ENCODE data around the gene COX8A.

Gene COX8A, protein sequence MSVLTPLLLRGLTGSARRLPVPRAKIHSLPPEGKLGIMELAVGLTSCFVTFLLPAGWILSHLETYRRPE

DNA sequence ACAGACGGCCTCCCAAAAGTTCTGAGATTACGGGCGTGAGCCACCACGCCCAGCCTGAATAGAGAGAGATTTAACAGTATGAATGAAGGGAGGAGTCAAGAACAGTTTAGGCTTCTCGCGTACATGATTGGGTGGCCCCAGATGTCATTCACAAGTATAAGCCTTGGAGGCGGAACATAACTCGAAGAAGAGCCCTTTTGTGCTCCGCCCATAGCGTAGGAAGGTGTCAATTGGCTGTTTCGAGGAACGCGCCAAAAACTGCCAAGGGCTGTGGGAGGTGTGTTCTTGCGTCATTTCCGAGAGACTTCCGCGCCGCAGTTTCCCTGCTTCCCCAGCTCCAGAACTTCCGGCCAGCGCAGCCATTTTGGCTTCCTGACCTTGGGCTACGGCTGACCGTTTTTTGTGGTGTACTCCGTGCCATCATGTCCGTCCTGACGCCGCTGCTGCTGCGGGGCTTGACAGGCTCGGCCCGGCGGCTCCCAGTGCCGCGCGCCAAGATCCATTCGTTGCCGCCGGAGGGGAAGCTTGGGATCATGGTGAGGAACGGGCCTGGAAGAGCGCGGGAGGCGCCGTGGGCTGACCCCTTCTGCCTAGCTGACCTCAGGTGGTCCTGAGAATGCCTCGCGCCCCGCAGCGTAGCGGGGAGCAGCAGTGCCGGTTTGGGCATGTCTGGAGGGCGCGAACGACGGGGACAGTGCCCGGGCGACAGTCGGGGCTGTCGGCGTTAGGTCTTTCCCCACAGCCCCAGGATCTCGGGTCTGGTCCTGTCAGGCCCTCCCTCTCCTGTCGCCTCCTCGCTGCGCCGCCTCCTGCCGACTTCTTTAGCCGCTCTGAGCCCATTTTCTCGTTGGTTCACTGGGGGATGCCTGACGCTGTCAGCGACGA, at the start of gene COX8A:
TSS of gene COX8A (plus strand) at position 362 of the 885 bp plus-strand sequence. CDS start at position 423, 61 bp downstream.
- peak; percentile 99 for ATAC-seq
- H3K27me3 Mint-ChIP-seq = peaks cover 12% of the 10 kb centered on the region
- H3K9me3 Mint-ChIP-seq = no peaks in the 10 kb centered on the region
- peak within 1 kb of the TSS; percentile 99 for H3K27ac Mint-ChIP-seq
- H3K4me1 Mint-ChIP-seq = peaks cover 33% of the 10 kb centered on the region
- peak within 1 kb of the TSS; percentile 100 for H3K4me3 Mint-ChIP-seq
- H3K36me3 Mint-ChIP-seq = peaks cover 16% of the 10 kb centered on the region

DNA sequence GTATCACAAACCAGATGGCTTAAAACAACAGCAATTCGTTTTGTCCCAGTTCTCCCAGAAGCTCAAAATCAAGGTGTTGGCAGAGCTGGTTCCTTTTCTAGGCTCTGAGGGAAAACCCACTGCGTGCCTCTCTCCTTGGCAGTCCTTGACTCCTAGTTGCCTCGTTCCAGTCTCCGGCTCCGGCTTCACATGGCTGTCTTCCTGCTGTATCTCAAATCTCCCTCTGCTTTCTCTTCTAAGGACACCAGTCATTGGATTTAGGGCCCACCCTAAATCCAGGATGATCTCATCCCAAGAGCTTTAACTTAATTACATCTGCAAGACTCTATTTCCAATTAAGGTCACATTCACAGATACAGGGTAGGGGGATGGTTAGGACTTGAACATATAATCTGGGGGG, 44.8 kb upstream of the COX8A start:
- H3K4me3 Mint-ChIP-seq = no peak overlapping the region
- no peaks in the 10 kb centered on the region for H3K36me3 Mint-ChIP-seq
- H3K9me3 Mint-ChIP-seq = no peaks in the 10 kb centered on the region
- H3K27ac Mint-ChIP-seq = no peak overlapping the region
- H3K27me3 Mint-ChIP-seq = peaks cover 15% of the 10 kb centered on the region
- ATAC-seq = no peak
- no peaks in the 10 kb centered on the region for H3K4me1 Mint-ChIP-seq

DNA sequence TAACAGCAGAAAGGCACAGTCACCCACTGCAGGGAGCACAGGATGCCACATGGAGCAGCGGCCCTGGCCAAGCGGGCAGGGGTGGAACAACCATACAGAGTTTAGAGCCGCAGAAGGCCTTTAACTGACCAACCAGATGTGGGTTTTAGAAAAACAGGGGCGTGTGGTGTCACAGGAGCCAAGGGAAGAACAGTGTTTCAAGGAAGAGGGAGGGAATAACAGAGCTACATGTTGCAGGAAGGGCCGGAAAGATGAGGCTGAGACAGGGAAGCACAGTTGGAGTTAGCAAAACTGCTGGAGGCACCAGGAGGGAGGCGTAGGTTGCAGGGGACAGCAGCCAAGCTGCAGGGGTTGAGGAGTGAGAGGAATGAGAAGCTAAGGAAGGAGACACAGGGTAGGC, 43.4 kb upstream of the COX8A start:
- Mint-ChIP-seq H3K27me3 (peaks cover 15% of the 10 kb centered on the region), H3K4me1 (no peaks in the 10 kb centered on the region), H3K36me3 (no peaks in the 10 kb centered on the region), H3K9me3 (no peaks in the 10 kb centered on the region), H3K4me3 (no peak overlapping the region), H3K27ac (no peak overlapping the region)
- no peak for ATAC-seq

DNA sequence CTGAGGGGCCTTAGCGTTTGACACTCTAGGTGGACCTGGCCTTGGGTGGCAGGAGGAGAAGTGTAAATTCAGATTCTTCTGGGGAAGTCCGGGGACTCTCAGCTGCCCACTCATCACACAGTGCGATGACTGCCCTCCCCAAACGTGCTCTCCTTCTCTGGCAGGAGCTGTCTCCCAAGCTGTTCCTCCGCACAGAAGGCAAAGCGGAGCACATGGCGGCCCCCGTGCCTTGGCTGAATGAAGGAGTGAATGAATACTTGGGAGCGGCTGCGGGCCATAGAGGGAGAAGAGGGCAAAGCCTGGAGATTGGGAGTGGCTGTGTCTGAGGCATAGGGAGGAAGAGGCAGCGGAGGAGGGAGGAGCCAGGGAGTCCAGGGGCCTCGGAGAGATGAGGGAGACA, 42.5 kb upstream of the COX8A start:
- Mint-ChIP-seq H3K9me3 (no peaks in the 10 kb centered on the region), H3K27me3 (peaks cover 6% of the 10 kb centered on the region), H3K27ac (no peak overlapping the region), H3K4me3 (no peak overlapping the region), H3K36me3 (no peaks in the 10 kb centered on the region), H3K4me1 (no peaks in the 10 kb centered on the region)
- no peak for ATAC-seq

DNA sequence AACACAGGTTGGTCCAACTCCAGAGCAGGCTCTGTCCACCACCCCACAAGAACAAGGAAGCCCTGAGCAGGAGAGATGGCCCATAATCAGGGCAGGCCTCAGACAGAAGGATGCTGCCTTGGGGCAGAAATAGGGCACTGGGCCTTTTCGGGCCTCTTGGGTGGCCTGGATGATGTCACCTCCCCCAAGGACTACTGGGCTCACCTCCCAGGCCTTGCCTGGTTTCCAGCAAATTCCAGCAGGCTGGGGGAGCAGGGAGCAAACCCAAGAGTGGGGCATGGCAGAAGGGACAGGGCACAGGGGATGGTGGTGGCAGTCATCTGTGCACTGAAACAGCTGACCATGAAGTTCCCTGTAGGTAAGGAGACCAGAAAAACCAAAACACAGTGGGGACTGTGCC, 41.0 kb upstream of the COX8A start:
- Mint-ChIP-seq H3K36me3 (no peaks in the 10 kb centered on the region), H3K4me3 (no peak overlapping the region), H3K27me3 (no peaks in the 10 kb centered on the region), H3K9me3 (no peaks in the 10 kb centered on the region), H3K4me1 (peaks cover 6% of the 10 kb centered on the region), H3K27ac (no peak overlapping the region)
- ATAC-seq = no peak

DNA sequence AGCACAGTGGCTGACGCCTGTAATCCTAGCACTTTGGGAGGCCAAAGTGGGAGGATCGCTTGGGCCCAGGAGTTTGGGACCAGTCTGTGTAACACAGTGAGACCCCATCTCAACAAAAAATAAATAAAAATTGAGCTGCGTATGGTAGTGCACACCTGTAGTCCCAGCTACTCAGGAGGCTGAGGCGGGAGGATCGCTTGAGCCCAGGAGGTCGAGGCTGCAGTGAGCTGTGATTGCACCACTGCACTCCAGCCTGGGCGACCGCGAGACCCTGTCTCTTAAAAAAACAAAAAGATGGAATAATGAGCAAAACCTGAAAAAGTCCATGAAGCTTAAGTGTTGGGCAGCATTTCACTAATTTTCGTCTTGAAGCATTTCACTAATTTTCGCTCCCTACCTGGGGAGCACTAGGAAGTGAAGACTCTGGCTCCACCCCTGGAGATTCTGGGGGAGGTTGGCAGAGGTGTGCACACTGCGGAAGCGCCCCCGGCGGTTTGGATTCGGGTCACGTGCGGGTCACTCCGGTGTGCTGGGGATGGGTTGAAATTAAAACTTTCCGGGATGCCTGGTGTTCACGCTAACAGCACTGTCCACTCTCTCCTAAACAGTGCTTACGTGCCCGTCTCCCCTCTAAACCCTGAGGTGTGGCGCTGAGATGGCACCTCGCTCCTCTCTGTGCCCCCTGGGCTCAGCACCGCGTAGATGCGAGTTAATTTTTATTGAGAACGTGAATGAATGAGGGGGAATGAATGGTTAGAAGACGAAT, 36.5 kb upstream of the COX8A start:
- peak; percentile 39 for ATAC-seq
- no peaks in the 10 kb centered on the region for H3K9me3 Mint-ChIP-seq
- H3K4me1 Mint-ChIP-seq = peaks cover 33% of the 10 kb centered on the region

DNA sequence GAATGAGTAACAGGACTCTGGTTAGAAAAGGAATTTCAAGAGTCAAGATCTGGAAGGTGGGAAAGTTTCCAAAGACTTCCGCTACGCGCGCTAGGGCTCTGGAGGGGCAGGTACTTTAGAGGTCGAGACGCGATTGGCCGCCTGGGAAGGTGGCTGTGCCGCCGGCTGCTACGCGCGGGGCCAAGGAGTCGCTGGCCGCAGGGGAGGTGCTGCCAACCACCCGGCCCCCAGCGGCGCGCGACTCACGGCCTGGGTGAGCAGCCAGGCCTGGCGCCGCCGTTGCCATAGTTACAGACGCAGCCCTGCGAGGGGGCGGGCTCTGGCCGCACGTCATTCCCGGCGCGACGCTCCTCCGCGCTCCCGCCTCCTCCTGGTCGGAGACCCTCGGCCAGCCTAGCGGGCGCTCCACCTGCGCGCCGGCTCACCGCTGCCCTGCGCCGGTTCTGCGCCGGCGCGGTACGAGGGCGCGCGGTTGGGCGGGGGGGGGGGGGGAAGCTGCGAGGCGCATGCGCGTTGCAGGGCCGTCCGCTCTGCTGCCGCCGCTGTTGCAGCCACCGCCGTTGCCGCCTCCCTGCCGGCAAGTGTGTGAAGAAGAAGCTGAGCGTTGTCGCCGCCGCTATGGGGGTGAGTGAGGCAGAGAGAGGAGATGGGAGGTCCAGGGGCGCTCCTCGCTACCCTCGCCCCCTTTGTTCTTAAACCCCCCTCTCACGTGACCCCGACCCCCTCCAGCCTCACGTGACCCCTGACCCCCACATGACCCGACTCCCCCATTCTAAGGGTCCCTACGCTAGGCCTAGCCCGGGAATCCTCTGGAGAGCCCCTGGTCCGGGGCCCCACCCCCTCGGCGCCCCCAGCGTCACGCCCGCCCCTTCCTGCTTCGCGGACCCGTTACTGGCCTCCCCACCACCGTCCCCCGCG, 35.7 kb upstream of the COX8A start, which contains the start of gene NAA40:
TSS of gene NAA40 (plus strand) at position 524 of the 918 bp plus-strand sequence. CDS start at position 619, 95 bp downstream.
- Mint-ChIP-seq H3K4me1 (peaks cover 35% of the 10 kb centered on the region), H3K36me3 (no peaks in the 10 kb centered on the region), H3K27ac (peak within 1 kb of the TSS; percentile 80), H3K4me3 (peak within 1 kb of the TSS; percentile 94), H3K27me3 (no peaks in the 10 kb centered on the region), H3K9me3 (no peaks in the 10 kb centered on the region)
- ATAC-seq = peak; percentile 98

More for the DNA sequence above, 36.5 kb upstream of the COX8A start:
- Mint-ChIP-seq H3K27me3 (no peaks in the 10 kb centered on the region), H3K27ac (peak overlapping the region; percentile 80), H3K4me3 (peak overlapping the region; percentile 94), H3K36me3 (no peaks in the 10 kb centered on the region)

DNA sequence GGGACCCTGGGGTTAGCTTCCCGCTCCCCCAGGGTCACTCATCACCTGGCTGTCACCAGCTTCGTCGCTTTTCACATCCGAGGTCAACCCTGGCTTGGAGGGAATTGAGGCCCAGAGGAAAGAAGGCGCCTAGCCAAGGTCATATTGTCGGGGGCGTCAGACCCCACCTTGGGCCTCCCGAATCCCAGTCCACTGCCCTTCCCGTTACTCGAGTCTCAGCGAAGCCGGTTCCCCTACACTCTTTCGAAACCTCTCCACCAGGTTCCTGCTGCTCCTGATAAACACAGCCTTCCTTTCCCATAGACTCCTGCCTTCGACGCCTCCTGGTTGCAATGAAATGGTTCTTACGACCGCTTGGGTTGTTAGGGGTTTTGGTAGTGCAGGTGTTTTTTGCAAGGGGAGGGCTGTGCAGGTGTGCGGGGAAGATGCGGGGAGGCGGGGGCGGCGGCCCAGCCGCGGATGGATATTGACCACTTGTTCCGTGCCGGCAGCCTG, 35.0 kb upstream of the COX8A start:
- Mint-ChIP-seq H3K4me1 (peaks cover 42% of the 10 kb centered on the region), H3K4me3 (peak overlapping the region; percentile 94)

DNA sequence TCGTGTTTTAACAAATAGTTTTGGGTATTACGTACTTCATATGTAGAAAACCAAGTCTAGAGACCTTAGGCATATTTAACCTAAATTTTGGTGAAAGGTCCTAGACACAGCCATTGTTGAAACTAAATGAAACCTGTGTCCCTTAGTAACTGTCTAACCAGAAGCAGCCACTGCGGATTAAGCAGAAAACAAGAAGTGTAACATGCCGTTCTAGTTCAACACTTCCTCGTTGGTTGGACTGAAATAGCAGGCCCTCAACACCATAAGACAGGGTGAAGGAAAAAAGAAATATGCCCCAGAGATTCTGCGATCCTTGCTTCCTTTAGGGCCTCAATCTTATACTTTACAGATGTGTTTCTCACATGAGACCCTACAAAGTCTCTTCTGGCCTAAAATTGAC, 33.6 kb upstream of the COX8A start:
- peaks cover 45% of the 10 kb centered on the region for H3K4me1 Mint-ChIP-seq
- peak overlapping the region; percentile 46 for H3K4me3 Mint-ChIP-seq
- ATAC-seq = no peak
- H3K9me3 Mint-ChIP-seq = no peaks in the 10 kb centered on the region
- H3K27ac Mint-ChIP-seq = peak overlapping the region; percentile 80
- H3K36me3 Mint-ChIP-seq = no peaks in the 10 kb centered on the region
- H3K27me3 Mint-ChIP-seq = no peaks in the 10 kb centered on the region

More for the DNA sequence above, 35.0 kb upstream of the COX8A start:
- peak overlapping the region; percentile 80 for H3K27ac Mint-ChIP-seq
- no peaks in the 10 kb centered on the region for H3K9me3 Mint-ChIP-seq
- H3K36me3 Mint-ChIP-seq = no peaks in the 10 kb centered on the region
- no peak for ATAC-seq
- H3K27me3 Mint-ChIP-seq = no peaks in the 10 kb centered on the region

DNA sequence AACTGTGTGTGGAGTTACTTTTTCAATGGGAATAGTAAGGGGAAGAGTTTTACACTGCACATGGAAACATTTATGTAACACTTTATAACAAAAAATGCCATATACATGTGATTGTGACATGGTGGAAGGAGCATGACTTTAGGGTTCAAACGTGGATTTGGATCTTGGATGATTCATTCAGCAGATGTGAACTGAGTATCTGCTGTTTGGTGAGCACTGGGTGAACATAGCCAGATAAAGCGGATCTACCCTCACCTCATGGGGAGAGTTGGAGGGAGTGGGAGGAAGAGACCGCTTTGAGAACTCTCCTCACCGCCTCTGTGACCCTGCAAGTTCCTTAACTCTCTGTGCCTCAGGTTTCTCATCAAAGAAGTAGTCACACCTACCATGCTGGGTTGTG, 32.5 kb upstream of the COX8A start:
- peaks cover 47% of the 10 kb centered on the region for H3K4me1 Mint-ChIP-seq
- no peak for ATAC-seq

DNA sequence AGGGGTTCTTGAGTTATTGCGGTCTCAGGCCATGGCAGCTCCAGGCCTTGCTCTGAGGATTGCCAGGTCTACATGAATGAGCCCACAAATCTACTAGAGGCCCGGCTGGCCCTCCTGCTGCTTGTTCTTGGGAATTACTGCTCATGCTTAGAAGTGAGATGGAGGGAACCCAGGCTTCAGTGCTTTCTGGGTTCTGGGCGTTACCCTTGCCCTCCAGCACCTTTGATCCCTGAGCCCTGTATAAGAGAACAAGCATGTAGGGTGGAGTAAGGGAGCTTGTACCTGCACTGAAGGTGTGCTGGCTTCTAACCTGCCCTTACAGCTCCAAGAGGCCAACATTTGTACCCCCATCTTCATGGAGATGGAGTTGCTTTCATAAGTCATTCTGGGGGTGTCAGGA, 31.6 kb upstream of the COX8A start:
- Mint-ChIP-seq H3K27ac (no peak overlapping the region), H3K4me3 (no peak overlapping the region), H3K9me3 (no peaks in the 10 kb centered on the region), H3K4me1 (peaks cover 47% of the 10 kb centered on the region), H3K36me3 (peaks cover 8% of the 10 kb centered on the region), H3K27me3 (no peaks in the 10 kb centered on the region)
- ATAC-seq = no peak

More for the DNA sequence above, 32.5 kb upstream of the COX8A start:
- peak overlapping the region; percentile 80 for H3K27ac Mint-ChIP-seq
- no peaks in the 10 kb centered on the region for H3K9me3 Mint-ChIP-seq
- no peaks in the 10 kb centered on the region for H3K27me3 Mint-ChIP-seq
- H3K36me3 Mint-ChIP-seq = peaks cover 5% of the 10 kb centered on the region
- no peak overlapping the region for H3K4me3 Mint-ChIP-seq

DNA sequence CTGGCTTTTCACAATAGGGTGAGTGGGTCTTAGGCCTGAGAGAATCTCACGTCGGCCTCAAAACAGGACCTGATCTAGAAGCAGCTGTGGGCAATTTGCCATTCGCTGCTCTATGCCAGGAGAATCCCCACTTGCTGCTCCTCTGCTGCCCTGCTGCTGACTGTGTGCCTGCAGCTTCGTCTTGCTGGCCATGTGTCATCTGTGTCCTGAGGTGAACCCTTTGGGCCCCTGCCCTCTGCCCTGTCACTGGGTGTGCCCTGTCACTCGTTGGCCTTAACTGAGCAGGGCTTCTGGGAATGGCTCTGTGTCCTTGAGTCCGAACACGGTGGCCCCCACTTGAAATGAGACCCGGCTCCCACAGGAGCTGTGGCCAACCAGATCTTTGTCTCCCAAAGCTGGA, 29.4 kb upstream of the COX8A start:
- H3K4me3 Mint-ChIP-seq = no peak overlapping the region
- H3K27me3 Mint-ChIP-seq = no peaks in the 10 kb centered on the region
- H3K9me3 Mint-ChIP-seq = no peaks in the 10 kb centered on the region
- no peak overlapping the region for H3K27ac Mint-ChIP-seq
- H3K36me3 Mint-ChIP-seq = peaks cover 8% of the 10 kb centered on the region
- peaks cover 34% of the 10 kb centered on the region for H3K4me1 Mint-ChIP-seq
- ATAC-seq = no peak

DNA sequence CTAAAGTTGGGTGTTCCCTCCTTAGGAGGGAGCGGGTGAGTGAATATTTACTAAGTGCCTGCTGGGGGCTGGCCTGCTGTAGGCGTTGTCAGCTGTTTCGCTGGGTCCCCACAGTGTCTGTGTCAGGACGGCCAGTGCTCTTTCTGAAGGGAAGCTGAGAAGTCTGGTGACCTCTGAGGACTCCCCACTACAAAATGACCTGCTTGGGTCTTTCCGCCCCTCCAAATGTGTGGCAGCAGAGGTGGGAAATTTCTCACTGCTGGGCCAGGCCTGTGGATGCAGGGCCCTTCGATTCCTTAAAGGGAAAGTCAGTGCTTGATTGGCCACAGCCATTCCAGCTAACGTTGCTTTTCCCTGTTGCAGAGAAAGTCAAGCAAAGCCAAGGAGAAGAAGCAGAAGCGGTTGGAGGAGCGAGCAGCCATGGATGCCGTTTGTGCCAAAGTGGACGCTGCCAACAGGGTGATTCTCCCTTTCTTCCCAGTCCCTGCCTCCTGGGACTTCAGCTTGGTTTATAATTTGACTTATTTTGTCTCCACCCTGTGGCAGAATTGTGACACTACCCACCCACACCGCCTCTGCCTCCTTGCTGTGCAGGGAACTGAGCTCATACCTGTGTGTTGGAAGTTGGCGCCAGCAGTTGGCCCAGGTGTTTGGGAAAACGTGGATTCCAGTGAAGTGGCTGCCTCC, 28.8 kb upstream of the COX8A start:
- Mint-ChIP-seq H3K9me3 (no peaks in the 10 kb centered on the region), H3K27ac (no peak overlapping the region), H3K4me1 (peaks cover 27% of the 10 kb centered on the region), H3K4me3 (no peak overlapping the region), H3K27me3 (no peaks in the 10 kb centered on the region), H3K36me3 (peaks cover 10% of the 10 kb centered on the region)
- no peak for ATAC-seq

Measured in stimulated activated memory B cell treated with anti-CD40 and anti-IgM and Interleukin-4, amounts not matched to agents 10 μg/mL and 1 μg/mL and 100 μg/mL, for 72 hours (primary cell).